Measurements from ENCODE around the gene CCDC122. TPM values are rescaled to one million over a fixed set of nuclear protein-coding genes. Genes with fewer than 3 reads are reported as not detected.

The CCDC122 gene
- total RNA-seq, 1 donor from 2014 or later = 11.5 TPM

DNA sequence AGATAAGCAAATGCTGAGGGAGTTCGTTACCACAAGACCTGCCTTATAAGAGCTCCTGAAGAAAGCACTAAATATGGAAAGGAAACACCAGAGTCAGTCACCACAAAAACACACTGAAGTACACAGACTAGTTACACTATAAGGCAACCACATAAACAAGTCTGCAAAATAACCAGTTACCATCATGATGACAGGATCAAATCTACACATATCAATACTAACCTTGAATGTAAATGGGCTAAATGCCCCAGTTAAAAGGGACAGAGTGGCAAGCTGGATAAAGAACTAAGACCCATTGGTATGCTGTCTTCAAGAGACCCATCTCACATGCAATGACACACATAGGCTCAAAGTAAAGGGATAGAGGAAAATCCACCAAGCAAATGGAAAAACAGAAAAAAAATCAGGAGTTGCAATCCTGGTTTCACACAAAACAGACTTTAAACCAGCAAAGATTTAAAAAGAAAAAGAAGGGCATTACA is 26.6 kb downstream of the CCDC122 start:
- Mint-ChIP-seq H3K4me3 (no peak overlapping the region), H3K9me3 (peaks cover 68% of the 10 kb centered on the region), H3K27ac (no peak overlapping the region), H3K36me3 (peaks cover 75% of the 10 kb centered on the region), H3K27me3 (ENCODE audit: low read depth) (no peaks in the 10 kb centered on the region), H3K4me1 (no peaks in the 10 kb centered on the region)
- TF ChIP-seq, protein P1, sequence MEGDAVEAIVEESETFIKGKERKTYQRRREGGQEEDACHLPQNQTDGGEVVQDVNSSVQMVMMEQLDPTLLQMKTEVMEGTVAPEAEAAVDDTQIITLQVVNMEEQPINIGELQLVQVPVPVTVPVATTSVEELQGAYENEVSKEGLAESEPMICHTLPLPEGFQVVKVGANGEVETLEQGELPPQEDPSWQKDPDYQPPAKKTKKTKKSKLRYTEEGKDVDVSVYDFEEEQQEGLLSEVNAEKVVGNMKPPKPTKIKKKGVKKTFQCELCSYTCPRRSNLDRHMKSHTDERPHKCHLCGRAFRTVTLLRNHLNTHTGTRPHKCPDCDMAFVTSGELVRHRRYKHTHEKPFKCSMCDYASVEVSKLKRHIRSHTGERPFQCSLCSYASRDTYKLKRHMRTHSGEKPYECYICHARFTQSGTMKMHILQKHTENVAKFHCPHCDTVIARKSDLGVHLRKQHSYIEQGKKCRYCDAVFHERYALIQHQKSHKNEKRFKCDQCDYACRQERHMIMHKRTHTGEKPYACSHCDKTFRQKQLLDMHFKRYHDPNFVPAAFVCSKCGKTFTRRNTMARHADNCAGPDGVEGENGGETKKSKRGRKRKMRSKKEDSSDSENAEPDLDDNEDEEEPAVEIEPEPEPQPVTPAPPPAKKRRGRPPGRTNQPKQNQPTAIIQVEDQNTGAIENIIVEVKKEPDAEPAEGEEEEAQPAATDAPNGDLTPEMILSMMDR (IDR thresholded peaks at IDR 0.05; ENCODE audit: unreplicated experiment) = no peak
- DNase-seq (ENCODE audit: low spot score in 2 of 2, unreplicated experiment in 2 of 2) = no peak

DNA sequence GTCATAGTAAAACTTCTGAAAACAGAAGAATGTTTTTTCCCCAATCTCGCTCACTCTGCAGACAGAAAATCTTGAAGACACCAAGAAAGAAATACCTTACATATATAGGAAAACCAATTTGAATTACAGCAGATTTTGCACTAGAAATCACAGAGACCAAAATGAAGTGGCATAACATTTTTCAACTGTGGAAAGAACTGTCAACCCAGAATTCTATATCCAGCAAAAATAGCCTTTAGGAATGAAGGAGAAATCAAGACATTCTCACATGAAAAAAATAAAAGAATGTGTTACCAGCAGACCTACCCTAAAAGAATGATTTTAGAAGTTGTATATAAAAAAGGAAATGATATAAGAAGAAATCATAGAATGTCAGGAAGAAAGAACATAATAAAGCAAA is 28.7 kb downstream of the CCDC122 start:
- Mint-ChIP-seq H3K36me3 (peaks cover 79% of the 10 kb centered on the region), H3K9me3 (peaks cover 70% of the 10 kb centered on the region), H3K4me3 (no peak overlapping the region), H3K4me1 (no peaks in the 10 kb centered on the region), H3K27ac (no peak overlapping the region), H3K27me3 (ENCODE audit: low read depth) (no peaks in the 10 kb centered on the region)
- TF ChIP-seq, protein P1 (IDR thresholded peaks at IDR 0.05; ENCODE audit: unreplicated experiment) = no peak
- no peak for DNase-seq (ENCODE audit: low spot score in 2 of 2, unreplicated experiment in 2 of 2)

DNA sequence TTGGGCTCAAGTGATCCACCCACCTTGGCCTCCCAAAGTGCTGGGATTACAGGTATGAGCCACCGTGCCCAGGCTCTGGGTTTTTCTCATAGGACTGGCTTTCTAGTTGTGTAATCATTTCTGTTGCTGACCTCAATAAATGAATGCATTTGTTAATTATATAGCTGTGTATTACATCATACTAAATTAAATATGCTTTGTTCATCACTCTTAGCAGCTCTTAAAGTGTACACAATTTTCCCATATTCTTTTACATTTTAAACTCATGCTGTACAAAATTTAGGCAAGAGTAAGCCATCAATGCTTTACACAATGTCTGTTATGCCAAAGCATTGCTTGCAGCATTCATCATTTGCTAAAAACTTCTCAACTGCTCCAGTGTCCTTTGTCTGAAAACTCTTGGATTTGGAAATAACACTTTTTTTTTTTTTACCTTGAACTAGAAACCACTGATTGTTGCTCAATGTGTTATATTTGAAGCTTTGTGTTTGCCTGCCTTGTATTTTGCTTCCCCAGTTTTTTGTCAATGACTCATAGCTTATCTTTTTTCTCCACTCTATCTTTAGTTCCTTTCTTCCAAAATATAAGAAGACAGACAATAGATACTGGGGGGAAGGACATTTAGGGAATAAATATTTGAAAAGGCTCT is 31.4 kb downstream of the CCDC122 start:
- Mint-ChIP-seq H3K4me1 (no peaks in the 10 kb centered on the region), H3K27me3 (ENCODE audit: low read depth) (no peaks in the 10 kb centered on the region), H3K27ac (no peak overlapping the region), H3K4me3 (no peak overlapping the region), H3K9me3 (peaks cover 59% of the 10 kb centered on the region), H3K36me3 (peaks cover 66% of the 10 kb centered on the region)
- no peak for DNase-seq (ENCODE audit: low spot score in 2 of 2, unreplicated experiment in 2 of 2)
- TF ChIP-seq, protein P1 (IDR thresholded peaks at IDR 0.05; ENCODE audit: unreplicated experiment) = no peak

DNA sequence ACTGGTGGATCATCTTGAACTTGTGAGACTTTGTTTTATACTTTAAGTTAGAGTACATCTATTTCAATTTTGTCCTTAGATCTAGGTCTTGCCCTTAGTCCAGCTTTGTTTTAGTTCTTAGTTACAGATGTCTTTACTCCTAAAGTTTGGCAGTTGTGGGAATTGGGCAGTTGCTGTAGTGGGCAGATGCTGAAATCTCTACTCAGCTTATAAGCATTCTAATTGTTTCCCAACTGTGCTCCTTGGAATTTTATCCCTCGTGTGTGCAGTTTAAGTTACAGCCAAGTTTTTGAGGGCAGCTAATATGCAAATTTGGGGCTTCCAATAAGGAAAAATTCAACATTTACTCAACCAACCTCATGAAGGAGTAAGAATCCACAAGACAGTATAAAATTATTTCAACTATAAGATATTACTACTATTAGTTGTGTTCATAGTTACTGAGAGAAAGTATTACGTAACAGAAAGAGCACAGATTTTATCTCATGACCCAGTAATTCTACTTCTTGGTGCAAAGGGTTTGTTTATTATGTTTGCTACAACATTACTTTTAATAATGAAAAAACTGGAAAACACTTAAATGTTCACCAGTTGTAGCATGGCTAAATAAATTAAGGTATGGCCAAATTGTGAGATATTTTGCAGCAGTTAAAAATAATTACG is 32.9 kb downstream of the CCDC122 start:
- DNase-seq (ENCODE audit: low spot score in 2 of 2, unreplicated experiment in 2 of 2) = no peak
- TF ChIP-seq, protein P1 (IDR thresholded peaks at IDR 0.05; ENCODE audit: unreplicated experiment) = no peak
- Mint-ChIP-seq H3K9me3 (peaks cover 48% of the 10 kb centered on the region), H3K4me3 (no peak overlapping the region), H3K27me3 (ENCODE audit: low read depth) (no peaks in the 10 kb centered on the region), H3K4me1 (no peaks in the 10 kb centered on the region), H3K27ac (no peak overlapping the region), H3K36me3 (peaks cover 56% of the 10 kb centered on the region)

DNA sequence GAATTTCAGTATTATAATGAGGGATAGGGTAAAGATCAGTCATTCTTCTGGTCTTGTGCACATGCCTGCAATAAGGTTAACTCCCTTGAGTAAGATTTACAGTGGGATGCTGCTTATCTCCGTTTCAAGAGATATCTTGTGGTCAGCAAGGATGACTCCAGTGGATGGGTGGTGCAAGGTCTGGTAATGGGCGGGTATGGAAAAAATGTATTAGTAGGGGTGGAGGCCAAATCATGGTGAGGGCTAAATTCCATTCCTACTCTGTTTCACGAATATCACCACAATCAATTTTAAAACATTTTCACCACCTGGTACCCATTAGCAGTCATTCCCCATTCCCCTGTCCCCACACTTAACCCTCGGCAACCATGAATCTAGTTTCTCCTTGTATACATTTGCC is 40.6 kb downstream of the CCDC122 start:
- Mint-ChIP-seq H3K4me3 (no peak overlapping the region), H3K27ac (no peak overlapping the region), H3K9me3 (peaks cover 23% of the 10 kb centered on the region), H3K36me3 (peaks cover 15% of the 10 kb centered on the region), H3K27me3 (ENCODE audit: low read depth) (no peaks in the 10 kb centered on the region), H3K4me1 (no peaks in the 10 kb centered on the region)
- TF ChIP-seq, protein P1 (IDR thresholded peaks at IDR 0.05; ENCODE audit: unreplicated experiment) = no peak
- no peak for DNase-seq (ENCODE audit: low spot score in 2 of 2, unreplicated experiment in 2 of 2)

Data from mesothelial cell of epicardium (in vitro differentiated cells).